ENCODE data around the gene KCNG4. TPM values are rescaled to one million over a fixed set of nuclear protein-coding genes. Genes with fewer than 3 reads are reported as not detected.

KCNG4 gene
- total RNA-seq, 2 donors from 2014 or later, result not detected

DNA sequence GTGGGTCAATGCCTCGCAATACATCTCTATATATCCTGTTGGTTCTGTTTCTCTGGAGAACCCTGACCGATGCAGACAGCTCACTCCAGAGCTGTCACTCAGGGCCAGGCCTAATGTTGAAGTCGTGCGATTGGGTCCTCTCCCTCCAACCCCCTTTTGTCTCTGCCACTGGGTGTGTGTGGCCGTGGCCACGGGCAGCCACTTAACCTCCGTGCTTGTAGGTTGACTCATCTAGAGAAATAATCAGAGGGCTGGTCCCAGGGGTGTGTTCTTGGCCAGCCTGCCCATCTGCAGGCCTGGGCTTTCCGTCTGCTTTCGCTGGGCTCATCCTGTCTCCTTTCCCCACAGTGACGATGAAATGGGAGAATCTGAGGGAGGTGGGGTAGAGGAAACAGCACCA is 41.4 kb downstream of the KCNG4 start:
- intact Hi-C loops (cut with DNase I), result no loop called here
- no peak for DNase-seq (ENCODE audit: low spot score)
- H3K9me3 ChIP-seq, result no peaks in the 10 kb centered on the region
- H3K27me3 ChIP-seq (replicated peaks; ENCODE audit: insufficient read depth), result no peaks in the 10 kb centered on the region
- WGBS, result 81% methylated on average over 10 of the region's 10 CpGs
- no peak for TF ChIP-seq POLR2AphosphoS5 (IDR thresholded peaks at IDR 0.05)
- TF ChIP-seq, protein P1, sequence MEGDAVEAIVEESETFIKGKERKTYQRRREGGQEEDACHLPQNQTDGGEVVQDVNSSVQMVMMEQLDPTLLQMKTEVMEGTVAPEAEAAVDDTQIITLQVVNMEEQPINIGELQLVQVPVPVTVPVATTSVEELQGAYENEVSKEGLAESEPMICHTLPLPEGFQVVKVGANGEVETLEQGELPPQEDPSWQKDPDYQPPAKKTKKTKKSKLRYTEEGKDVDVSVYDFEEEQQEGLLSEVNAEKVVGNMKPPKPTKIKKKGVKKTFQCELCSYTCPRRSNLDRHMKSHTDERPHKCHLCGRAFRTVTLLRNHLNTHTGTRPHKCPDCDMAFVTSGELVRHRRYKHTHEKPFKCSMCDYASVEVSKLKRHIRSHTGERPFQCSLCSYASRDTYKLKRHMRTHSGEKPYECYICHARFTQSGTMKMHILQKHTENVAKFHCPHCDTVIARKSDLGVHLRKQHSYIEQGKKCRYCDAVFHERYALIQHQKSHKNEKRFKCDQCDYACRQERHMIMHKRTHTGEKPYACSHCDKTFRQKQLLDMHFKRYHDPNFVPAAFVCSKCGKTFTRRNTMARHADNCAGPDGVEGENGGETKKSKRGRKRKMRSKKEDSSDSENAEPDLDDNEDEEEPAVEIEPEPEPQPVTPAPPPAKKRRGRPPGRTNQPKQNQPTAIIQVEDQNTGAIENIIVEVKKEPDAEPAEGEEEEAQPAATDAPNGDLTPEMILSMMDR (IDR thresholded peaks at IDR 0.05), result no peak
- TF ChIP-seq POLR2A (IDR thresholded peaks at IDR 0.05), result no peak
- H3K4me1 ChIP-seq (replicated peaks), result no peaks in the 10 kb centered on the region
- no peaks in the 10 kb centered on the region for H3K36me3 ChIP-seq
- no peak overlapping the region for H3K27ac ChIP-seq
- no peak overlapping the region for H3K4me3 ChIP-seq

- DNase-seq (ENCODE audit: low spot score), result no peak
- H3K36me3 ChIP-seq, result no peaks in the 10 kb centered on the region
- no peaks in the 10 kb centered on the region for H3K4me1 ChIP-seq (replicated peaks)
- no peaks in the 10 kb centered on the region for H3K9me3 ChIP-seq
- H3K27ac ChIP-seq, result peak overlapping the region; percentile 3 to 63
- intact Hi-C loops (cut with DNase I), result no loop called here
- 81% methylated on average over 14 of the region's 14 CpGs for WGBS
- no peaks in the 10 kb centered on the region for H3K27me3 ChIP-seq (replicated peaks; ENCODE audit: insufficient read depth)
- no peak overlapping the region for H3K4me3 ChIP-seq
- TF ChIP-seq POLR2AphosphoS5 (IDR thresholded peaks at IDR 0.05), result no peak
- TF ChIP-seq, protein P1 (IDR thresholded peaks at IDR 0.05), result no peak
- TF ChIP-seq POLR2A (IDR thresholded peaks at IDR 0.05), result no peak
Observed at GRCh38 chr16:84197466-84198128, 42.2 kb downstream of the KCNG4 start.

DNA sequence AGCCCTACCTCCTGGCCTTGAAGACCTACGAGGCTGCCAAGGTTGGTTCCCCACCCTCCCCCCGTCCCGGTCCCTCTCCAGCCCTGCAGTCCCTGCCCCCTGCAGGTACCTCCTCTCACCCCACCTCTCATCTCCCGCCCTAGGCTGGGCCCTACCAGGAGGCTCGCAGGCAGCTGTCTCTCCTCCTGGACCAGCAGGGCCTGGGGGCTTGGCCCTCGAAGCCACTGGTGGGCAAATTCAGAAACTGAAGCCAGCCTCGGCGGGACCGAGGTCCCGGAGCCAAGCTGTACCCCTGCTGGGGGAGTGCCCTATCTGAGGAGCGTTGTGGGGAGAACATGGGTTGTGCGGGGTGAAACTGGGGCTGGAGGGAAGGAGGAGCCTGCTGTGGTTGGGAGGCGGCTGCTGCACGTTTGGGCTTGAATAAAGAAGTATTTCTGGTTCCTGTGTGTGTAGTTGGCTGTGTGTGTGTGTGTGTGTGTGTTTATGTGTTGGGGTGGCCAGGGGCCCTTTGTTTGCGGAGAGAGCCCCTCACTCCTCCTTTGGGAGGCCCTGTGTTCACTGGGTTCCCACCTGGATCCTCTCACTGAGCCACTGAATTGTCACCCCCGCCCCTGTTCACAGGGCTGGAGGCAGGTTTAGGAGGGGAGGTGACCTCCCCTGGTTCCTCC is 43.0 kb downstream of the KCNG4 start:
- intact Hi-C loops (cut with DNase I), result no loop called here
- TF ChIP-seq, protein P1 (IDR thresholded peaks at IDR 0.05), result peak in 2 of 4 experiments; percentile 6 to 9
- TF ChIP-seq POLR2AphosphoS5 (IDR thresholded peaks at IDR 0.05), result peak; percentile 38
- TF ChIP-seq POLR2A (IDR thresholded peaks at IDR 0.05), result peak; percentile 25
- H3K4me3 ChIP-seq, result no peak overlapping the region
- H3K4me1 ChIP-seq (replicated peaks), result no peaks in the 10 kb centered on the region
- H3K27me3 ChIP-seq (replicated peaks; ENCODE audit: insufficient read depth), result no peaks in the 10 kb centered on the region
- 47% methylated on average over 16 of the region's 16 CpGs for WGBS
- DNase-seq (ENCODE audit: low spot score), result peak; percentile 69
- H3K36me3 ChIP-seq, result no peaks in the 10 kb centered on the region
- H3K9me3 ChIP-seq, result no peaks in the 10 kb centered on the region
- peak overlapping the region; percentile 45 to 67 for H3K27ac ChIP-seq

DNA sequence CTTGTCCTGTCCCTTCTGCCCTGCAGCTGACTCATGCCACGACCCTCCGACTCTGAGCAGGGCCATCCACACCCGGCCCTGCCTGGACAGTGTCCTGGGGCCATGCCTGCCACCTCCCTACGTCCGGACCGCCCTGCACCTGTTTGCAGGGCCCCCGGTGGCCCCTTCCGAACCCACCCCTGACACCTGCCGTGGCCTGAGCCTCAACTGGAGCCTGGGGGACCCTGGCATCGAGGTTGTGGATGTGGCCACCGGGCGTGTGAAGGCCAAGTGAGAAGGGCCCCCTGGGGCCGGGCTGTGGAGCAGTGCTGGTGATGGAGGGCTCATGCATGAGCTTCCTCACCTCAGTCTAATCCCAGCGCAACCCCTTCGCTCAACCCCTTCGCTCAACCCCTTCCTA is 43.7 kb downstream of the KCNG4 start:
- TF ChIP-seq, protein P1 (IDR thresholded peaks at IDR 0.05), result no peak
- no peak for TF ChIP-seq POLR2AphosphoS5 (IDR thresholded peaks at IDR 0.05)
- TF ChIP-seq POLR2A (IDR thresholded peaks at IDR 0.05), result no peak
- Histone ChIP-seq H3K4me1 (replicated peaks) (no peaks in the 10 kb centered on the region), H3K36me3 (no peaks in the 10 kb centered on the region), H3K27me3 (replicated peaks; ENCODE audit: insufficient read depth) (no peaks in the 10 kb centered on the region), H3K4me3 (no peak overlapping the region), H3K27ac (peak overlapping the region in 1 of 2 donors; percentile 67), H3K9me3 (no peaks in the 10 kb centered on the region)
- 35% methylated on average over 7 of the region's 16 CpGs for WGBS
- intact Hi-C loops (cut with DNase I), result no loop called here
- no peak for DNase-seq (ENCODE audit: low spot score)
